H9 (cell line): ENCODE measurements around the gene ARSJ. TPM values are rescaled to one million over a fixed set of nuclear protein-coding genes. Genes with fewer than 3 reads are reported as not detected.

Experiments used
- DNase-seq: peaks from one replicate; pipeline ENCODE4 v3.0.0-alpha.2; 2017
- H2AFZ ChIP-seq: one replicate; pipeline ENCODE4 v1.6.1; 2013; ENCODE audit warnings: mild to moderate bottlenecking, low read length, control low read depth, moderate library complexity
- H2AK5ac ChIP-seq: 2 replicates; pipeline ENCODE4 v1.6.1; 2013; ENCODE audit warnings: low read length, control low read depth, mixed read lengths; ENCODE audit not compliant: insufficient read length
- H2BK120ac ChIP-seq: one replicate; pipeline ENCODE4 v1.6.1; 2013; ENCODE audit warnings: low read depth, mild to moderate bottlenecking, low read length, control low read depth, inconsistent platforms; ENCODE audit not compliant: poor library complexity, severe bottlenecking
- H2BK12ac ChIP-seq: 2 replicates; pipeline ENCODE4 v1.6.1; 2013; ENCODE audit warnings: low read length, control low read depth, mixed read lengths, low read depth; ENCODE audit not compliant: insufficient read length
- H2BK15ac ChIP-seq: 2 replicates; pipeline ENCODE4 v1.6.1; 2013; ENCODE audit warnings: low read depth, low read length, control low read depth
- H2BK20ac ChIP-seq: one replicate; pipeline ENCODE4 v1.6.1; 2013; ENCODE audit warnings: low read depth, mild to moderate bottlenecking, low read length, control low read depth, inconsistent platforms; ENCODE audit not compliant: poor library complexity, severe bottlenecking
- H2BK5ac ChIP-seq: 2 replicates; pipeline ENCODE4 v1.6.1; 2013; ENCODE audit warnings: low read length, control low read depth, mixed read lengths; ENCODE audit not compliant: insufficient read length
- H3K14ac ChIP-seq: 2 replicates; pipeline ENCODE4 v1.6.1; 2013; ENCODE audit warnings: low read length, control low read depth; ENCODE audit not compliant: insufficient read depth
- H3K18ac ChIP-seq: 2 replicates; pipeline ENCODE4 v1.6.1; 2013; ENCODE audit warnings: low read depth, mild to moderate bottlenecking, mixed read lengths, low read length, control low read depth; ENCODE audit not compliant: insufficient read length
- H3K23ac ChIP-seq: 2 replicates; pipeline ENCODE4 v1.6.1; 2013; ENCODE audit warnings: low read length, control low read depth, mixed read lengths, low read depth; ENCODE audit not compliant: insufficient read length
- H3K23me2 ChIP-seq: 2 replicates; pipeline ENCODE4 v1.6.1; 2013; ENCODE audit warnings: low read depth, mild to moderate bottlenecking, mixed read lengths, low read length, control low read depth; ENCODE audit not compliant: insufficient read length, poor library complexity, severe bottlenecking
- H3K27ac ChIP-seq: 2 replicates; pipeline ENCODE4 v1.5.1; 2013; ENCODE audit warnings: low read length, control low read depth, mixed read lengths, low read depth; ENCODE audit not compliant: insufficient read length
- H3K27me3 ChIP-seq: 2 replicates; pipeline ENCODE4 v1.6.1; 2013; ENCODE audit warnings: low read length, control low read depth, inconsistent platforms; ENCODE audit not compliant: insufficient read depth
- H3K4ac ChIP-seq: 2 replicates; pipeline ENCODE4 v1.6.1; 2013; ENCODE audit warnings: low read depth, mild to moderate bottlenecking, control low read depth, inconsistent platforms, low read length, moderate library complexity
- H3K4me1 ChIP-seq: 2 replicates; pipeline ENCODE4 v1.6.1; 2013; ENCODE audit warnings: low read length, control low read depth, inconsistent platforms; ENCODE audit not compliant: insufficient read depth
- H3K4me2 ChIP-seq: 2 replicates; pipeline ENCODE4 v1.6.1; 2013; ENCODE audit warnings: low read length, control low read depth, mixed read lengths; ENCODE audit not compliant: insufficient read length, insufficient read depth
- H3K56ac ChIP-seq: 2 replicates; pipeline ENCODE4 v1.6.1; 2013; ENCODE audit warnings: low read depth, mild to moderate bottlenecking, mixed read lengths, low read length, control low read depth; ENCODE audit not compliant: insufficient read length
- H3K79me1 ChIP-seq: 2 replicates; pipeline ENCODE4 v1.6.1; 2013; ENCODE audit warnings: low read depth, mild to moderate bottlenecking, moderate library complexity, low read length, control low read depth, inconsistent platforms; ENCODE audit not compliant: insufficient read depth, poor library complexity, severe bottlenecking
- H3K79me2 ChIP-seq: 2 replicates; pipeline ENCODE4 v1.6.1; 2013; ENCODE audit warnings: low read length, control low read depth, inconsistent platforms; ENCODE audit not compliant: insufficient read depth
- H3K9ac ChIP-seq: 2 replicates; pipeline ENCODE4 v1.6.1; 2013; ENCODE audit warnings: low read length, control low read depth, mixed read lengths; ENCODE audit not compliant: insufficient read length; ENCODE audit errors: extremely low read depth
- H3K9me3 ChIP-seq: one replicate; pipeline ENCODE4 v1.6.1; 2013; ENCODE audit warnings: low read depth, low read length, inconsistent platforms; ENCODE audit not compliant: control insufficient read depth
- H3T11ph ChIP-seq: one replicate; pipeline ENCODE4 v1.6.1; 2013; ENCODE audit warnings: mild to moderate bottlenecking, low read length, control low read depth, inconsistent platforms
- H4K20me1 ChIP-seq: one replicate; pipeline ENCODE4 v1.6.1; 2013; ENCODE audit not compliant: control insufficient read depth, insufficient read length, insufficient read depth
- H4K5ac ChIP-seq: 2 replicates; pipeline ENCODE4 v1.6.1; 2013; ENCODE audit warnings: low read depth, mild to moderate bottlenecking, mixed read lengths, low read length, control low read depth; ENCODE audit not compliant: insufficient read length
- H4K8ac ChIP-seq: replicated peaks from 2 replicates; pipeline ENCODE4 v1.6.1; 2013; ENCODE audit warnings: low read length, control low read depth, mixed read lengths, low read depth; ENCODE audit not compliant: insufficient read length
- H4K91ac ChIP-seq: 2 replicates; pipeline ENCODE4 v1.6.1; 2013; ENCODE audit warnings: low read depth, mild to moderate bottlenecking, moderate library complexity, mixed read lengths, low read length, control low read depth; ENCODE audit not compliant: insufficient read length
- H3K27ac Mint-ChIP-seq, 3 experiments: 2 replicates in 2 of 3; 3 replicates in 1 of 3; pipeline ENCODE4 v1.8.0; 2020 to 2021; ENCODE audit warnings: mixed read lengths in 3 of 3, mild to moderate bottlenecking in 1 of 3, moderate library complexity in 1 of 3
- H3K27me3 Mint-ChIP-seq: 2 replicates; pipeline ENCODE4 v1.8.0; 2021; ENCODE audit warnings: low read depth, mild to moderate bottlenecking, moderate library complexity, mixed read lengths
- H3K36me3 Mint-ChIP-seq, 3 experiments: 2 replicates in 2 of 3; 3 replicates in 1 of 3; pipeline ENCODE4 v1.8.0; 2020 to 2021; ENCODE audit warnings: low read depth in 3 of 3, mixed read lengths in 3 of 3; ENCODE audit not compliant: insufficient read depth in 1 of 3
- H3K4me1 Mint-ChIP-seq, 2 experiments: 2 replicates each; pipeline ENCODE4 v1.8.0; 2020; ENCODE audit warnings: mixed read lengths in 2 of 2
- H3K4me3 Mint-ChIP-seq, 2 experiments: 2 replicates in 1 of 2; 3 replicates in 1 of 2; pipeline ENCODE4 v1.8.0; 2020 to 2021; ENCODE audit warnings: mild to moderate bottlenecking in 2 of 2, mixed read lengths in 2 of 2, moderate library complexity in 1 of 2
- H3K9me3 Mint-ChIP-seq, 2 experiments: 2 replicates in 1 of 2; 3 replicates in 1 of 2; pipeline ENCODE4 v1.8.0; 2020; ENCODE audit warnings: mild to moderate bottlenecking in 2 of 2, mixed read lengths in 2 of 2, moderate library complexity in 1 of 2
- CTCF ChIP-seq: fragments of 200-600 bp; sonication (generic); conservative IDR thresholded peaks from 3 replicates; pipeline ENCODE4 v1.8.0; 2021; ENCODE audit warnings: antibody characterized with exemption, mild to moderate bottlenecking
- WGBS: extraction: QIAGEN DNeasy Blood & Tissue Kit; methylation state at CpG from one replicate; pipeline ENCODE4 v1.1.7; 2013; ENCODE audit warnings: missing lambda C conversion rate, low lambda C conversion rate, mixed read lengths; ENCODE audit not compliant: insufficient read length; ENCODE audit errors: extremely low coverage; 5-methylcytosine and 5-hydroxymethylcytosine counted together
- total RNA-seq: library from RNA; stranded (reverse); gene quantifications from 2 replicates; pipeline ENCODE4 v1.2.1, GENCODE V29; 2021

The ARSJ gene
- total RNA-seq, 1 experiment from 2014 or later, result 1.1 TPM

DNA sequence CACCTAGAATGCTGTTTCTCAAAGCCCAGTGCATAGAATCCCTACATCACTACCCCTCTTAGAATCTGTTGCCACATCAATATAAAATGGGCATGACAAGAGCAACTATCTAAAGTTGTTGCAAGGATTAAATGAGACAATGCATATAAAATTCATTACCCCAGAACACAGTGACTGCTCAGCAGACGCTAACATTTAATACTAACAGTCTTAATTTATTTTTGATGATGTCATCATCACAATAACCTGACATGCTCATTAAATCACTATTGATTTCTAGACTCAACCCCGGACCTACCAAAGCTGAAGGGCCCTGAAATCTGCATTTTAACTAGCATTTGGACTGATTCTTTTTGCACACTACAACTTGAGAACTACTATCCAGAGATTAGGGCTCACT is 3.9 kb downstream of the ARSJ start:
- no CpG with 5 or more reads among the region's 2 CpGs for WGBS
- Histone ChIP-seq H3K9me3 (no peaks in the 10 kb centered on the region), H3T11ph (no peak overlapping the region), H2BK20ac (no peak overlapping the region), H2BK15ac (no peak overlapping the region), H3K79me2 (no peaks in the 10 kb centered on the region), H4K5ac (no peak overlapping the region), H3K56ac (no peak overlapping the region), H3K14ac (no peak overlapping the region), H3K23ac (no peak overlapping the region), H3K9ac (no peak overlapping the region), H3K4ac (no peak overlapping the region), H2AFZ (no peak overlapping the region), H4K20me1 (no peaks in the 10 kb centered on the region), H4K8ac (no peak overlapping the region), H3K23me2 (peaks cover 10% of the 10 kb centered on the region), H3K18ac (no peak overlapping the region), H3K27me3 (no peaks in the 10 kb centered on the region), H3K79me1 (no peaks in the 10 kb centered on the region), H3K4me1 (peaks cover under 1% of the 10 kb centered on the region; the same call in 1 of the 2 replicates), H2BK120ac (no peak overlapping the region), H4K91ac (no peak overlapping the region), H2AK5ac (no peak overlapping the region), H2BK5ac (no peak overlapping the region), H3K4me2 (no peak overlapping the region), H3K27ac (no peak overlapping the region), H2BK12ac (no peak overlapping the region)
- Mint-ChIP-seq H3K4me3 (no peak overlapping the region), H3K4me1 (peaks cover 9 to 29% of the 10 kb centered on the region in 2 experiments), H3K27me3 (peaks cover 28% of the 10 kb centered on the region), H3K36me3 (peaks cover 0 to 3% (median 0%) of the 10 kb centered on the region in 3 experiments; a peak in 1 of 7 replicates), H3K27ac (no peak overlapping the region), H3K9me3 (peaks cover 0 to 3% of the 10 kb centered on the region in 2 experiments; a peak in 2 of 5 replicates)
- no peak for TF ChIP-seq CTCF
- no peak for DNase-seq
